HEK293 (cell line): ENCODE results near the gene TMEM171.

Experiments
- CTCF ChIA-PET: fragments of 350-600 bp; formaldehyde crosslinking; extraction: SDS; loops from one replicate; lab custom pipeline; 2021; ENCODE audit warnings: antibody characterized with exemption; lab: Yijun Ruan, JAX
- POLR2A ChIA-PET: fragments of 300-600 bp; formaldehyde crosslinking; extraction: SDS; loops from one replicate; lab custom pipeline; 2020; ENCODE audit warnings: antibody characterized with exemption, inconsistent platforms; lab: Yijun Ruan, JAX
- H3K27ac ChIP-seq: fragments of 200-500 bp; sonication (Bioruptor generic); 2 replicates; pipeline ENCODE4 v1.5.1; 2014; ENCODE audit warnings: low read depth, low read length, control low read depth, inconsistent platforms; ENCODE audit errors: extremely low read depth
- H3K36me3 ChIP-seq, 2 experiments: fragments of 200-500 bp in 1 of 2; sonication (Bioruptor generic) in 1 of 2; 1 replicate in 1 of 2; 2 replicates in 1 of 2; pipeline ENCODE4 v1.5.1; 2014 to 2017; ENCODE audit warnings: inconsistent platforms in 2 of 2, low read length in 2 of 2; ENCODE audit not compliant: control insufficient read depth in 2 of 2, insufficient read depth in 1 of 2
- H3K4me1 ChIP-seq: fragments of 200-500 bp; sonication (Bioruptor generic); 2 replicates; pipeline ENCODE4 v1.5.1; 2014; ENCODE audit warnings: mild to moderate bottlenecking, low read length, inconsistent platforms; ENCODE audit not compliant: control insufficient read depth, insufficient read depth
- H3K4me3 ChIP-seq: 2 replicates; pipeline ENCODE4 v1.5.1; 2011; ENCODE audit warnings: low read depth, mild to moderate bottlenecking, control low read depth, low read length, moderate library complexity
- H3K9me3 ChIP-seq: fragments of 200-500 bp; sonication (Bioruptor generic); 2 replicates; pipeline ENCODE4 v1.5.1; 2014; ENCODE audit warnings: low read depth, low read length, inconsistent platforms; ENCODE audit not compliant: control insufficient read depth, insufficient read depth
- PRDM1 ChIP-seq: fragments of 450-650 bp; formaldehyde crosslinking; IDR thresholded peaks from 2 replicates; pipeline ENCODE4; 2016; ENCODE audit warnings: missing biosample characterization, missing genetic modification characterization
- RBAK ChIP-seq: fragments of 450-650 bp; formaldehyde crosslinking; IDR thresholded peaks from 2 replicates; pipeline ENCODE4 v1.5.1; 2016; ENCODE audit warnings: missing biosample characterization, missing genetic modification characterization
- ZFHX2 ChIP-seq: fragments of 450-650 bp; formaldehyde crosslinking; conservative IDR thresholded peaks from 2 replicates; pipeline ENCODE4 v1.5.1; 2016; ENCODE audit warnings: missing biosample characterization, missing genetic modification characterization
- ZNF157 ChIP-seq: fragments of 450-650 bp; formaldehyde crosslinking; IDR thresholded peaks from 2 replicates; pipeline ENCODE4 v1.5.1; 2016; ENCODE audit warnings: missing biosample characterization, missing genetic modification characterization
- ZNF239 ChIP-seq: fragments of 450-650 bp; formaldehyde crosslinking; IDR thresholded peaks from 2 replicates; pipeline ENCODE4 v1.5.1; 2016; ENCODE audit warnings: missing biosample characterization, missing genetic modification characterization
- ZNF292 ChIP-seq: fragments of 450-650 bp; formaldehyde crosslinking; IDR thresholded peaks from 2 replicates; pipeline ENCODE4 v1.5.1; 2016; ENCODE audit warnings: low read depth, missing biosample characterization, missing genetic modification characterization, borderline replicate concordance
- ZNF416 ChIP-seq: fragments of 450-650 bp; formaldehyde crosslinking; IDR thresholded peaks from 2 replicates; pipeline ENCODE4 v1.5.1; 2016; ENCODE audit warnings: missing biosample characterization, missing genetic modification characterization
- ZNF561 ChIP-seq: fragments of 450-650 bp; IDR thresholded peaks from 2 replicates; pipeline ENCODE4 v1.5.1; 2018; ENCODE audit warnings: missing biosample characterization, missing genetic modification characterization, borderline replicate concordance
- ZNF596 ChIP-seq: fragments of 450-650 bp; IDR thresholded peaks from 2 replicates; pipeline ENCODE4 v1.5.0; 2018; ENCODE audit warnings: missing biosample characterization, mild to moderate bottlenecking, missing genetic modification characterization, moderate library complexity
- ZNF600 ChIP-seq: fragments of 450-650 bp; formaldehyde crosslinking; IDR thresholded peaks from 2 replicates; pipeline ENCODE4 v1.5.1; 2016; ENCODE audit warnings: missing biosample characterization, missing genetic modification characterization
- ZNF626 ChIP-seq: fragments of 450-650 bp; sonication (Bioruptor Pico); formaldehyde crosslinking; IDR thresholded peaks from 2 replicates; pipeline ENCODE4 v1.5.1; 2018; ENCODE audit warnings: missing biosample characterization, missing genetic modification characterization, inconsistent platforms
- ZNF660 ChIP-seq: fragments of 450-650 bp; IDR thresholded peaks from 2 replicates; pipeline ENCODE4 v1.5.1; 2018; ENCODE audit warnings: missing biosample characterization, mild to moderate bottlenecking, missing genetic modification characterization
- ZNF76 ChIP-seq: fragments of 450-650 bp; formaldehyde crosslinking; IDR thresholded peaks from 2 replicates; pipeline ENCODE4; 2016; ENCODE audit warnings: low read depth, missing biosample characterization, missing genetic modification characterization, borderline replicate concordance
- ZNF837 ChIP-seq: fragments of 450-650 bp; formaldehyde crosslinking; IDR thresholded peaks from 2 replicates; pipeline ENCODE4 v1.5.1; 2016; ENCODE audit warnings: missing biosample characterization, missing genetic modification characterization
- TF ChIP-seq, protein P1 (sequence below): fragments of 450-650 bp; formaldehyde crosslinking; conservative IDR thresholded peaks from 2 replicates; pipeline ENCODE4 v1.5.1; 2016; ENCODE audit warnings: low read depth, missing biosample characterization, missing genetic modification characterization
- TF ChIP-seq, protein P2 (sequence below): fragments of 450-650 bp; formaldehyde crosslinking; IDR thresholded peaks from 2 replicates; pipeline ENCODE4 v1.5.1; 2016; ENCODE audit warnings: missing biosample characterization, missing genetic modification characterization, borderline replicate concordance
- TF ChIP-seq, protein P3 (sequence below): fragments of 450-650 bp; formaldehyde crosslinking; IDR thresholded peaks from 2 replicates; pipeline ENCODE4; 2016; ENCODE audit warnings: missing biosample characterization, missing genetic modification characterization
- TF ChIP-seq, protein P4 (sequence below): fragments of 450-650 bp; formaldehyde crosslinking; IDR thresholded peaks from 2 replicates; pipeline ENCODE4 v1.5.1; 2016; ENCODE audit warnings: missing biosample characterization, missing genetic modification characterization

TMEM171 gene

DNA sequence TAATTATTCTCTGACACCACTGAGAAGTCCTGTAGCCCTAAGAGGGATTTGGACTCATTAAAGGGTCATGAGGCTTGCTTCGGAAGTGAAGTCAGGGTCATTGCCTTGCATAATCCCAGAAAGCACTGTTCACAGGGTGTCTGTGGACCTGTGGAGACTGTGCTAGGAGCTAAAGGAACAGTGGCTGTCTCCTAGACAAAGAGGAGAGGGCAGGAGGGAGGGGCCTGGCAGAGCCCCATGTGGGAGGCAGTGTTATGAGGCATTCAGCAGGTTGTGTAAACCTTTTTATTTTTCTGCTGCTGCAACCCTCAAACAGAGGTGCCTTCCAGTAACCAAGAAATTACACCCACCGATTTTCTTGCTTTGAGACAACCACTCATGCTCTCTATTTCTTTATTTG, 55.9 kb downstream of the TMEM171 start (continued):
- TF ChIP-seq, protein P1, sequence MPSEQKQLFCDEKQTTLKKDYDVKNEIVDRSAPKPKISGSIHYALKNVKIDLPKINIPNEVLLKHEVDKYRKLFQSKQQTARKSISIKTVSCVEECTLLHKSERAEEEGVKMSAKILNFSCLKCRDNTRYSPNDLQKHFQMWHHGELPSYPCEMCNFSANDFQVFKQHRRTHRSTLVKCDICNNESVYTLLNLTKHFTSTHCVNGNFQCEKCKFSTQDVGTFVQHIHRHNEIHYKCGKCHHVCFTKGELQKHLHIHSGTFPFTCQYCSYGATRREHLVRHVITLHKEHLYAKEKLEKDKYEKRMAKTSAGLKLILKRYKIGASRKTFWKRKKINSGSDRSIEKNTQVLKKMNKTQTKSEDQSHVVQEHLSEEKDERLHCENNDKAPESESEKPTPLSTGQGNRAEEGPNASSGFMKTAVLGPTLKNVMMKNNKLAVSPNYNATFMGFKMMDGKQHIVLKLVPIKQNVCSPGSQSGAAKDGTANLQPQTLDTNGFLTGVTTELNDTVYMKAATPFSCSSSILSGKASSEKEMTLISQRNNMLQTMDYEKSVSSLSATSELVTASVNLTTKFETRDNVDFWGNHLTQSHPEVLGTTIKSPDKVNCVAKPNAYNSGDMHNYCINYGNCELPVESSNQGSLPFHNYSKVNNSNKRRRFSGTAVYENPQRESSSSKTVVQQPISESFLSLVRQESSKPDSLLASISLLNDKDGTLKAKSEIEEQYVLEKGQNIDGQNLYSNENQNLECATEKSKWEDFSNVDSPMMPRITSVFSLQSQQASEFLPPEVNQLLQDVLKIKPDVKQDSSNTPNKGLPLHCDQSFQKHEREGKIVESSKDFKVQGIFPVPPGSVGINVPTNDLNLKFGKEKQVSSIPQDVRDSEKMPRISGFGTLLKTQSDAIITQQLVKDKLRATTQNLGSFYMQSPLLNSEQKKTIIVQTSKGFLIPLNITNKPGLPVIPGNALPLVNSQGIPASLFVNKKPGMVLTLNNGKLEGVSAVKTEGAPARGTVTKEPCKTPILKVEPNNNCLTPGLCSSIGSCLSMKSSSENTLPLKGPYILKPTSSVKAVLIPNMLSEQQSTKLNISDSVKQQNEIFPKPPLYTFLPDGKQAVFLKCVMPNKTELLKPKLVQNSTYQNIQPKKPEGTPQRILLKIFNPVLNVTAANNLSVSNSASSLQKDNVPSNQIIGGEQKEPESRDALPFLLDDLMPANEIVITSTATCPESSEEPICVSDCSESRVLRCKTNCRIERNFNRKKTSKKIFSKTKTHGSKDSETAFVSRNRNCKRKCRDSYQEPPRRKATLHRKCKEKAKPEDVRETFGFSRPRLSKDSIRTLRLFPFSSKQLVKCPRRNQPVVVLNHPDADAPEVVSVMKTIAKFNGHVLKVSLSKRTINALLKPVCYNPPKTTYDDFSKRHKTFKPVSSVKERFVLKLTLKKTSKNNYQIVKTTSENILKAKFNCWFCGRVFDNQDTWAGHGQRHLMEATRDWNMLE (tag by site-specific recombination): no peak

DNA sequence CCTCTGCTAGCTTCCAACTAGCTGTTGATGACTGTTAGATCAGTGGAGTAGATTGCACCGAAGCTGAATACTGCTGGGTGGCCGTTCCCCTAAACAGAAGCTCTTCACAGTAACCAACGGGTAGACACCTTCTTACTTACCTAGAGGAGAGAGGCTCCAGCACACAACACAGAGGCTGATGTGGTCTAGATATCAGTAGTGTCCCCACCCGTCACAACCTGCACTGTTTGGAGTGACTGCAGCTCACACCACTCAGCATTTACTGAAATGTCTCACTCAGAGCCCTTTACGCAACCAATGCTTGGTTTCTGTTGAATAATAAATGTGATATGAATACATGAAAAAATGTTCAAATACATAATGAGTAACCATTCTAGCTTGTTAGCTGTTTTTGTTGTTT, 57.9 kb downstream of the TMEM171 start:
- ChIA-PET POLR2A (no interaction called here), CTCF (interaction anchor here (0.6 to 0.9 kb wide), 2 partner anchors 23 to 339 kb away, joined by 4 read pairs; no protein-coding TSS in a partner anchor)
- Histone ChIP-seq H3K36me3 (no peaks in the 10 kb centered on the region), H3K9me3 (no peaks in the 10 kb centered on the region), H3K4me1 (no peaks in the 10 kb centered on the region), H3K4me3 (no peak overlapping the region), H3K27ac (no peak overlapping the region)
- TF ChIP-seq ZNF561 (tag by site-specific recombination): no peak
- no peak for TF ChIP-seq ZNF596 (tag by site-specific recombination)
- no peak for TF ChIP-seq ZNF157 (tag by site-specific recombination)
- no peak for TF ChIP-seq ZNF292 (tag by site-specific recombination)
- TF ChIP-seq ZNF626 (tag by site-specific recombination): no peak
- TF ChIP-seq, protein P2, sequence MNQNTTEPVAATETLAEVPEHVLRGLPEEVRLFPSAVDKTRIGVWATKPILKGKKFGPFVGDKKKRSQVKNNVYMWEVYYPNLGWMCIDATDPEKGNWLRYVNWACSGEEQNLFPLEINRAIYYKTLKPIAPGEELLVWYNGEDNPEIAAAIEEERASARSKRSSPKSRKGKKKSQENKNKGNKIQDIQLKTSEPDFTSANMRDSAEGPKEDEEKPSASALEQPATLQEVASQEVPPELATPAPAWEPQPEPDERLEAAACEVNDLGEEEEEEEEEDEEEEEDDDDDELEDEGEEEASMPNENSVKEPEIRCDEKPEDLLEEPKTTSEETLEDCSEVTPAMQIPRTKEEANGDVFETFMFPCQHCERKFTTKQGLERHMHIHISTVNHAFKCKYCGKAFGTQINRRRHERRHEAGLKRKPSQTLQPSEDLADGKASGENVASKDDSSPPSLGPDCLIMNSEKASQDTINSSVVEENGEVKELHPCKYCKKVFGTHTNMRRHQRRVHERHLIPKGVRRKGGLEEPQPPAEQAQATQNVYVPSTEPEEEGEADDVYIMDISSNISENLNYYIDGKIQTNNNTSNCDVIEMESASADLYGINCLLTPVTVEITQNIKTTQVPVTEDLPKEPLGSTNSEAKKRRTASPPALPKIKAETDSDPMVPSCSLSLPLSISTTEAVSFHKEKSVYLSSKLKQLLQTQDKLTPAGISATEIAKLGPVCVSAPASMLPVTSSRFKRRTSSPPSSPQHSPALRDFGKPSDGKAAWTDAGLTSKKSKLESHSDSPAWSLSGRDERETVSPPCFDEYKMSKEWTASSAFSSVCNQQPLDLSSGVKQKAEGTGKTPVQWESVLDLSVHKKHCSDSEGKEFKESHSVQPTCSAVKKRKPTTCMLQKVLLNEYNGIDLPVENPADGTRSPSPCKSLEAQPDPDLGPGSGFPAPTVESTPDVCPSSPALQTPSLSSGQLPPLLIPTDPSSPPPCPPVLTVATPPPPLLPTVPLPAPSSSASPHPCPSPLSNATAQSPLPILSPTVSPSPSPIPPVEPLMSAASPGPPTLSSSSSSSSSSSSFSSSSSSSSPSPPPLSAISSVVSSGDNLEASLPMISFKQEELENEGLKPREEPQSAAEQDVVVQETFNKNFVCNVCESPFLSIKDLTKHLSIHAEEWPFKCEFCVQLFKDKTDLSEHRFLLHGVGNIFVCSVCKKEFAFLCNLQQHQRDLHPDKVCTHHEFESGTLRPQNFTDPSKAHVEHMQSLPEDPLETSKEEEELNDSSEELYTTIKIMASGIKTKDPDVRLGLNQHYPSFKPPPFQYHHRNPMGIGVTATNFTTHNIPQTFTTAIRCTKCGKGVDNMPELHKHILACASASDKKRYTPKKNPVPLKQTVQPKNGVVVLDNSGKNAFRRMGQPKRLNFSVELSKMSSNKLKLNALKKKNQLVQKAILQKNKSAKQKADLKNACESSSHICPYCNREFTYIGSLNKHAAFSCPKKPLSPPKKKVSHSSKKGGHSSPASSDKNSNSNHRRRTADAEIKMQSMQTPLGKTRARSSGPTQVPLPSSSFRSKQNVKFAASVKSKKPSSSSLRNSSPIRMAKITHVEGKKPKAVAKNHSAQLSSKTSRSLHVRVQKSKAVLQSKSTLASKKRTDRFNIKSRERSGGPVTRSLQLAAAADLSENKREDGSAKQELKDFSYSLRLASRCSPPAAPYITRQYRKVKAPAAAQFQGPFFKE (tag by site-specific recombination): no peak
- no peak for TF ChIP-seq ZFHX2 (tag by site-specific recombination)
- TF ChIP-seq ZNF239 (tag by site-specific recombination): no peak
- TF ChIP-seq ZNF600: no peak
- no peak for TF ChIP-seq RBAK (tag by site-specific recombination)
- TF ChIP-seq ZNF416 (tag by site-specific recombination): no peak
- TF ChIP-seq ZNF76 (tag by site-specific recombination): no peak
- TF ChIP-seq PRDM1 (tag by site-specific recombination): no peak
- TF ChIP-seq, protein P3, sequence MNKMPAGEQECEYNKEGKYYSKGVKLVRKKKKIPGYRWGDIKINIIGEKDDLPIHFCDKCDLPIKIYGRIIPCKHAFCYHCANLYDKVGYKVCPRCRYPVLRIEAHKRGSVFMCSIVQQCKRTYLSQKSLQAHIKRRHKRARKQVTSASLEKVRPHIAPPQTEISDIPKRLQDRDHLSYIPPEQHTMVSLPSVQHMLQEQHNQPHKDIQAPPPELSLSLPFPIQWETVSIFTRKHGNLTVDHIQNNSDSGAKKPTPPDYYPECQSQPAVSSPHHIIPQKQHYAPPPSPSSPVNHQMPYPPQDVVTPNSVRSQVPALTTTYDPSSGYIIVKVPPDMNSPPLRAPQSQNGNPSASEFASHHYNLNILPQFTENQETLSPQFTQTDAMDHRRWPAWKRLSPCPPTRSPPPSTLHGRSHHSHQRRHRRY (tag by site-specific recombination): no peak
- no peak for TF ChIP-seq ZNF660 (tag by site-specific recombination)
- TF ChIP-seq, protein P4, sequence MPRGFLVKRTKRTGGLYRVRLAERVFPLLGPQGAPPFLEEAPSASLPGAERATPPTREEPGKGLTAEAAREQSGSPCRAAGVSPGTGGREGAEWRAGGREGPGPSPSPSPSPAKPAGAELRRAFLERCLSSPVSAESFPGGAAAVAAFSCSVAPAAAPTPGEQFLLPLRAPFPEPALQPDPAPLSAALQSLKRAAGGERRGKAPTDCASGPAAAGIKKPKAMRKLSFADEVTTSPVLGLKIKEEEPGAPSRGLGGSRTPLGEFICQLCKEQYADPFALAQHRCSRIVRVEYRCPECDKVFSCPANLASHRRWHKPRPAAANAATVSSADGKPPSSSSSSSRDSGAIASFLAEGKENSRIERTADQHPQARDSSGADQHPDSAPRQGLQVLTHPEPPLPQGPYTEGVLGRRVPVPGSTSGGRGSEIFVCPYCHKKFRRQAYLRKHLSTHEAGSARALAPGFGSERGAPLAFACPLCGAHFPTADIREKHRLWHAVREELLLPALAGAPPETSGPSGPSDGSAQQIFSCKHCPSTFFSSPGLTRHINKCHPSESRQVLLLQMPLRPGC (tag by site-specific recombination): no peak
- no peak for TF ChIP-seq ZNF837 (tag by site-specific recombination)
